Fibroblast of peridontal ligament (primary cell): ENCODE results near the gene NAALAD2.
"Not testable (repeated sequence)": the region's sequence is repeated elsewhere in the genome, so short reads cannot be mapped to it uniquely, and the experiment has no call there.

Source experiments
- DNase-seq: peaks from one replicate; pipeline ENCODE4 v3.0.0-alpha.2; 2010; ENCODE audit errors: extremely low read depth

The NAALAD2 gene

GRCh38 chr11:90192869-90193582, 58.6 kb downstream of the NAALAD2 start:
- DNase-seq, result no peak

- peak; percentile 86 for DNase-seq
These were observed 62.9 kb downstream of the NAALAD2 start for GRCh38 chr11:90197377-90197776.

- no peak for DNase-seq
These were observed 67.9 kb downstream of the NAALAD2 start for GRCh38 chr11:90202342-90202741.

- DNase-seq, result no peak
These were observed 69.9 kb downstream of the NAALAD2 start for GRCh38 chr11:90204407-90204806.

GRCh38 chr11:90204832-90205646, 70.6 kb downstream of the NAALAD2 start:
- peak; percentile 84 for DNase-seq

- not testable (repeated sequence) for DNase-seq
These were observed 73.5 kb downstream of the NAALAD2 start for GRCh38 chr11:90207992-90208391.

- no peak for DNase-seq
These were observed 74.4 kb downstream of the NAALAD2 start for GRCh38 chr11:90208857-90209256.

- no peak for DNase-seq
These were observed 78.9 kb downstream of the NAALAD2 start for GRCh38 chr11:90213322-90213721.

GRCh38 chr11:90216611-90217010, 82.1 kb downstream of the NAALAD2 start:
- DNase-seq, result no peak

- no peak for DNase-seq
These were observed 84.1 kb downstream of the NAALAD2 start for GRCh38 chr11:90218606-90219005.

- no peak for DNase-seq
These were observed 85.0 kb downstream of the NAALAD2 start for GRCh38 chr11:90219438-90219837.

GRCh38 chr11:90220391-90220790, 85.9 kb downstream of the NAALAD2 start:
- DNase-seq, result peak; percentile 85

GRCh38 chr11:90221803-90222458, 87.5 kb downstream of the NAALAD2 start:
- no peak for DNase-seq

- peak; percentile 78 for DNase-seq
These were observed 88.2 kb downstream of the NAALAD2 start, which contains the start of gene CHORDC1 for GRCh38 chr11:90222459-90223247. Gene CHORDC1, minus strand, starts transcription at chr11:90223049. Its CDS starts 95 bp downstream, at chr11:90222954.

- no peak for DNase-seq
These were observed 88.8 kb downstream of the NAALAD2 start for GRCh38 chr11:90223248-90223585.

- no peak for DNase-seq
These were observed 93.6 kb downstream of the NAALAD2 start for GRCh38 chr11:90228056-90228455.

- DNase-seq, result no peak
These were observed 95.3 kb downstream of the NAALAD2 start for GRCh38 chr11:90229791-90230190.

- no peak for DNase-seq
These were observed 100.5 kb downstream of the NAALAD2 start for GRCh38 chr11:90234977-90235376.

GRCh38 chr11:90235526-90235925, 101.1 kb downstream of the NAALAD2 start:
- DNase-seq, result no peak

GRCh38 chr11:90237004-90237403, 102.5 kb downstream of the NAALAD2 start:
- no peak for DNase-seq

GRCh38 chr11:90239967-90240636, 105.6 kb downstream of the NAALAD2 start:
- not testable (repeated sequence) for DNase-seq
